ENCODE results near the gene UBE2E2.

The UBE2E2 gene

DNA sequence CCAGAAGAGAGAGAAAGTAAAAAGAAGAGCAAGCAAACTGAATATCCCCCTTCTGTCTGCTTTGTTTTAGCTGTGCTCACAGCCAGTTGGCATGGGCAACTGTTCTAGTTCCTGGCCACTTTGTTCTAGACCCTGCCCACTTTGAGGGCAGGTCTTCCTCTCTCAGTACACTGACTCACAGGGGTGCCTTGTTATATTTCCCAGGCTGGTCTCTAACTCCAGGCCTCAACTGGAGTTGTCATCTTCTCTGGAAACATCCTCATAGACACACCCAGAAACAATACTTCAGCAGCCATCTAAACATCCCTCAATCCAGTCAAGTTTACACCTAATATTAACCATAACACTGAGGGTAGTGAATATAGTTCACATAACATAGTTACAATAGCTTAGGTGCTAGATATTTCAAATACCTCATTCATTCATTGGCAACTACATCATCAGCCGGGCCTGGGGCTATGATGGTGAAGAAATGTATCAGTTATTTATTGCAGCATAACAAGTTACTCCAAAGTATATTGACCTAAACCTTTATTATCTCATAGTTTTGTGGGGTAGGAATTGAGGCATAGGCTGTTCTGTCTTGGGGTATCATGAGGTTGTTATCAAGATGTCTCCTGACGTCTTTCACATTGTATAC, 106.0 kb downstream of the UBE2E2 start:
- Histone ChIP-seq H3K9ac (ENCODE audit: low read depth, low read length) (no peak overlapping the region), H3K36me3 (ENCODE audit: control insufficient read depth, insufficient read depth, low read length) (no peaks in the 10 kb centered on the region), H3K9me3 (ENCODE audit: control insufficient read depth, insufficient read depth, low read length) (no peaks in the 10 kb centered on the region), H3K4me3 (ENCODE audit: low read depth, low read length) (no peak overlapping the region), H3K27me3 (ENCODE audit: control insufficient read depth, insufficient read depth, low read length) (no peaks in the 10 kb centered on the region), H3K4me1 (ENCODE audit: control insufficient read depth, insufficient read depth, low read length) (no peaks in the 10 kb centered on the region), H3K27ac (ENCODE audit: low read depth, low read length) (no peak overlapping the region)

DNA sequence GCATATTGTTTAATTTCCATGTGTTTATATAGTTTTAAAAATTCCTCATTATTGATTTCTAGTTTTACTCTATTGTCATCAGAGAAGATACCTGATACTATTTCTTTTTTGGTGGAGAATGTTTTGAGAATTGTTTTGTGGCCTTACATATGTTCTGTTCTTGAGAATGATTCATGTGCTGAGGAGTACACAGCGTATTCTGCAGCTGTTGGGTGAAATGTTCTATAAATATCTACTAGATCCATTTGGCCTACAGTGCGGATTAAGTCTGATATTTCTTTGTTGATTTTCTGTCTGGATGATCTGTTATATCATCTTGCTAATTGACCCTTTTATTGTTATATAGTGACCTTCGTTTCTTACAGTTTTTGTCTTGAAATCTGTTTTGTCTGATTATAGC, 109.7 kb downstream of the UBE2E2 start:
- Histone ChIP-seq H3K27ac (ENCODE audit: low read depth, low read length) (no peak overlapping the region), H3K9ac (ENCODE audit: low read depth, low read length) (no peak overlapping the region), H3K36me3 (ENCODE audit: control insufficient read depth, insufficient read depth, low read length) (no peaks in the 10 kb centered on the region), H3K9me3 (ENCODE audit: control insufficient read depth, insufficient read depth, low read length) (peaks cover 8% of the 10 kb centered on the region; the same call in 1 of the 2 replicates), H3K4me3 (ENCODE audit: low read depth, low read length) (no peak overlapping the region), H3K27me3 (ENCODE audit: control insufficient read depth, insufficient read depth, low read length) (no peaks in the 10 kb centered on the region), H3K4me1 (ENCODE audit: control insufficient read depth, insufficient read depth, low read length) (no peaks in the 10 kb centered on the region)

DNA sequence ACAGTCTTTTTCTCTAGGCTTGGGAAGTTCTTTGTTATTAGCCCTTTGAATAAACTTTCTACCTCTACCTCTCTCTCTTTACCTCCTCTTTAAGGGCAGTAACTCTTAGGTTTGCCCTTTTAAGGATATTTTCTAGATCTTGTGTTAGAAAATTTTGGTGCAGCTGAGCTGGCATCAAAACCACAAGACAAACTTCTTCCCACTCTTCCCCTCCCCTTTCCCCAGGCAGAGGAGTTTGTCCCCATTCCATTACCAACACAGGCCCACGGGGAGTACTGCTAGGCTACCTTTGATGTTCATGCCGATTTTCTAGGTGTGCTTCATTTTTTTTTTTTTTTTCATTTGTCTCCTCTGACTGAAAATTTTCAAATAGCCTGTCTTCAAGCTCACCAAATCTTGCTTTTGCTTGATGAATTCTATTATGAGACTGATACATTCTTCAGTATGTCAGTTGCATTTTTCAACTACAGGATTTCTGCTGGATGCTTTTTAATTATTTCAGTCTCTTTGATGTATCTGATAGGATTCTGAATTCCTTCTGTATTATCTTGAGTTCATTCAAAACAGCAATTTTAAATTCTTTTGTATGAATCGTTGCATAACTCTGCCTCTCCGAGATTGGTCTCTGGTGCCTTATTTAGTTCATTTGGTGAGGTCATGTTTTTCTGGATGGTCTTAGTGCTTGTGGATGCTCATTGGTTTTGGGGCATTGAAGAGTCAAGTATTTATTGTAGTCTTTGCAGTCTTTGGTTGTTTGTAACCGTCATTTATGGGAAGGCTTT, 112.0 kb downstream of the UBE2E2 start:
- Histone ChIP-seq H3K4me1 (ENCODE audit: control insufficient read depth, insufficient read depth, low read length) (no peaks in the 10 kb centered on the region), H3K36me3 (ENCODE audit: control insufficient read depth, insufficient read depth, low read length) (no peaks in the 10 kb centered on the region), H3K27me3 (ENCODE audit: control insufficient read depth, insufficient read depth, low read length) (no peaks in the 10 kb centered on the region), H3K9ac (ENCODE audit: low read depth, low read length) (no peak overlapping the region), H3K4me3 (ENCODE audit: low read depth, low read length) (no peak overlapping the region), H3K9me3 (ENCODE audit: control insufficient read depth, insufficient read depth, low read length) (peaks cover 8% of the 10 kb centered on the region; the same call in 1 of the 2 replicates), H3K27ac (ENCODE audit: low read depth, low read length) (no peak overlapping the region)

- no peak overlapping the region for H3K4me3 ChIP-seq (ENCODE audit: low read depth, low read length)
- H3K27me3 ChIP-seq (ENCODE audit: control insufficient read depth, insufficient read depth, low read length): no peaks in the 10 kb centered on the region
- no peaks in the 10 kb centered on the region for H3K4me1 ChIP-seq (ENCODE audit: control insufficient read depth, insufficient read depth, low read length)
- H3K9ac ChIP-seq (ENCODE audit: low read depth, low read length): no peak overlapping the region
- H3K36me3 ChIP-seq (ENCODE audit: control insufficient read depth, insufficient read depth, low read length): no peaks in the 10 kb centered on the region
- no peak overlapping the region for H3K27ac ChIP-seq (ENCODE audit: low read depth, low read length)
- peaks cover 8% of the 10 kb centered on the region; the same call in 1 of the 2 replicates for H3K9me3 ChIP-seq (ENCODE audit: control insufficient read depth, insufficient read depth, low read length)
These were observed 113.8 kb downstream of the UBE2E2 start for GRCh38 chr3:23316924-23317323.

- Histone ChIP-seq H3K9ac (ENCODE audit: low read depth, low read length) (no peak overlapping the region), H3K27me3 (ENCODE audit: control insufficient read depth, insufficient read depth, low read length) (no peaks in the 10 kb centered on the region), H3K27ac (ENCODE audit: low read depth, low read length) (no peak overlapping the region), H3K4me1 (ENCODE audit: control insufficient read depth, insufficient read depth, low read length) (no peaks in the 10 kb centered on the region), H3K4me3 (ENCODE audit: low read depth, low read length) (no peak overlapping the region), H3K36me3 (ENCODE audit: control insufficient read depth, insufficient read depth, low read length) (no peaks in the 10 kb centered on the region), H3K9me3 (ENCODE audit: control insufficient read depth, insufficient read depth, low read length) (peaks cover 8% of the 10 kb centered on the region; the same call in 1 of the 2 replicates)
These were observed 116.5 kb downstream of the UBE2E2 start for GRCh38 chr3:23319366-23320312.

GRCh38 chr3:23320586-23321570, 117.8 kb downstream of the UBE2E2 start:
- Histone ChIP-seq H3K4me1 (ENCODE audit: control insufficient read depth, insufficient read depth, low read length) (no peaks in the 10 kb centered on the region), H3K9ac (ENCODE audit: low read depth, low read length) (no peak overlapping the region), H3K27ac (ENCODE audit: low read depth, low read length) (no peak overlapping the region), H3K4me3 (ENCODE audit: low read depth, low read length) (no peak overlapping the region), H3K36me3 (ENCODE audit: control insufficient read depth, insufficient read depth, low read length) (no peaks in the 10 kb centered on the region), H3K27me3 (ENCODE audit: control insufficient read depth, insufficient read depth, low read length) (no peaks in the 10 kb centered on the region), H3K9me3 (ENCODE audit: control insufficient read depth, insufficient read depth, low read length) (peaks cover 8% of the 10 kb centered on the region; the same call in 1 of the 2 replicates)

- Histone ChIP-seq H3K36me3 (ENCODE audit: control insufficient read depth, insufficient read depth, low read length) (no peaks in the 10 kb centered on the region), H3K27ac (ENCODE audit: low read depth, low read length) (no peak overlapping the region), H3K9ac (ENCODE audit: low read depth, low read length) (no peak overlapping the region), H3K4me1 (ENCODE audit: control insufficient read depth, insufficient read depth, low read length) (no peaks in the 10 kb centered on the region), H3K9me3 (ENCODE audit: control insufficient read depth, insufficient read depth, low read length) (no peaks in the 10 kb centered on the region), H3K4me3 (ENCODE audit: low read depth, low read length) (no peak overlapping the region), H3K27me3 (ENCODE audit: control insufficient read depth, insufficient read depth, low read length) (no peaks in the 10 kb centered on the region)
These were observed 121.6 kb downstream of the UBE2E2 start for GRCh38 chr3:23324745-23325144.

GRCh38 chr3:23325466-23326065, 122.4 kb downstream of the UBE2E2 start:
- Histone ChIP-seq H3K36me3 (ENCODE audit: control insufficient read depth, insufficient read depth, low read length) (no peaks in the 10 kb centered on the region), H3K9ac (ENCODE audit: low read depth, low read length) (no peak overlapping the region), H3K4me1 (ENCODE audit: control insufficient read depth, insufficient read depth, low read length) (no peaks in the 10 kb centered on the region), H3K27me3 (ENCODE audit: control insufficient read depth, insufficient read depth, low read length) (no peaks in the 10 kb centered on the region), H3K4me3 (ENCODE audit: low read depth, low read length) (no peak overlapping the region), H3K9me3 (ENCODE audit: control insufficient read depth, insufficient read depth, low read length) (no peaks in the 10 kb centered on the region), H3K27ac (ENCODE audit: low read depth, low read length) (no peak overlapping the region)

DNA sequence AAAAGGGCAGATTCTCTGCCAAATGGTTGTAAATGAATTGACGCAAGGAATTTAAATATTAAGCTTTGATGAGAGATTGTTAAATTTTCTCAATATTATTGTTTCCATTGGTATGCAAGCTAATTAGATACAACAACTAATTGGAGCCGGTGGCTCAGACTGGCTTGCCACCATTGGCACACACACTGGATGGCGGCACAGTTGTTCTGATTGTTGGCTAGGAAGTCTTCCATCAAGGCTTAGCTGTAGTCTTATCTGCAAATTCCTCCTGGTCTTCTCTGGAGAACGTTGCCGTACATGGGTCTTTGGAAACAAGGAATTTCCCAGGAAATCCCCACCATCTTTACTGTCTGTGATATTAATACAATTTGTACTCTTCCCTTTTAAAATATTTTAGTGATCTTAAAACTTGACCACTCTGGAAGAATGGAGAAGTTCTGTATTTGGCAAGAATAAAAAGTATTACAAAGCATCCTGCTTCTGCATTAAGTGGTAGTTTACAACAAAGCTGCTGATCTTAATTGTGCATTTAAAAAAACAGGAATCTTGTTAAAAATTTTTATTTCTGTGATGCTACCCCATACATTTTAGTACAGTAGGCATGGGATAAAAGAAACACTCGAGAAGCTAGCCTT, 126.5 kb downstream of the UBE2E2 start:
- Histone ChIP-seq H3K9me3 (ENCODE audit: control insufficient read depth, insufficient read depth, low read length) (no peaks in the 10 kb centered on the region), H3K9ac (ENCODE audit: low read depth, low read length) (no peak overlapping the region), H3K36me3 (ENCODE audit: control insufficient read depth, insufficient read depth, low read length) (no peaks in the 10 kb centered on the region), H3K27ac (ENCODE audit: low read depth, low read length) (no peak overlapping the region), H3K4me3 (ENCODE audit: low read depth, low read length) (no peak overlapping the region), H3K4me1 (ENCODE audit: control insufficient read depth, insufficient read depth, low read length) (no peaks in the 10 kb centered on the region), H3K27me3 (ENCODE audit: control insufficient read depth, insufficient read depth, low read length) (no peaks in the 10 kb centered on the region)

All from HUES48 (cell line).